A549 (cell line): Measurements from ENCODE around the gene SCNM1. TPM values are rescaled to one million over a fixed set of nuclear protein-coding genes. Genes with fewer than 3 reads are reported as not detected.
"Not testable (repeated sequence)": the region's sequence is repeated elsewhere in the genome, so short reads cannot be mapped to it uniquely, and the experiment has no call there.

Experiments used
- ATAC-seq, 2 experiments: fragments of 200-7000 bp in 1 of 2; fragments of >200 bp in 1 of 2; cut with Nextera tagmentation in 1 of 2; cut with Tn5 transposase in 1 of 2; 3 replicates each; pipeline versions ENCODE4 v1.8.0 to v1.9.1; 2018 to 2020; ENCODE audit warnings: mild to moderate bottlenecking in 1 of 2, moderate library complexity in 1 of 2
- CTCF ChIA-PET: fragments of 300-600 bp; sonication (Branson Sonifier 250); formaldehyde crosslinking; extraction: SDS; loops from one replicate; lab custom pipeline; 2021; ENCODE audit warnings: antibody characterized with exemption, inconsistent platforms; lab: Yijun Ruan, JAX
- POLR2A ChIA-PET: fragments of 350-600 bp; formaldehyde crosslinking; extraction: SDS; loops from one replicate; lab custom pipeline; 2021; ENCODE audit warnings: antibody characterized with exemption, inconsistent platforms; lab: Yijun Ruan, JAX
- DNase-seq, 2 experiments: peaks; one replicate each; pipeline versions ENCODE4 v3.0.0 to v3.0.0-alpha.2; 2011 to 2016; ENCODE audit warnings: low read depth in 1 of 2, low spot score in 1 of 2
- FAIRE-seq: peaks from 2 replicates; lab custom pipeline; 2011; peaks lifted over from hg19 to GRCh38; lab: Jason Lieb, UNC
- H3K27ac ChIP-seq, 2 experiments: fragments of >200 bp; sonication (Bioruptor Twin); formaldehyde crosslinking; 3 replicates each; pipeline ENCODE4 v1.5.1; 2016 to 2017
- H3K4me1 ChIP-seq: fragments of >200 bp; sonication (Bioruptor Twin); formaldehyde crosslinking; 3 replicates; pipeline ENCODE4 v1.6.1; 2016
- H3K4me2 ChIP-seq: fragments of >200 bp; sonication (Bioruptor Twin); formaldehyde crosslinking; 3 replicates; pipeline ENCODE4 v1.6.1; 2016
- H3K4me3 ChIP-seq: fragments of >200 bp; sonication (Bioruptor Twin); formaldehyde crosslinking; 3 replicates; pipeline ENCODE4 v1.5.1; 2016
- H3K9me3 ChIP-seq: fragments of >200 bp; sonication (Bioruptor Twin); formaldehyde crosslinking; 3 replicates; pipeline ENCODE4 v1.6.1; 2016
- CBX8 ChIP-seq: fragments of 200-600 bp; sonication (generic); IDR thresholded peaks from 2 replicates; pipeline ENCODE4 v1.6.1; 2016
- CEBPB ChIP-seq, 2 experiments: fragments of >200 bp in 1 of 2; sonication (Bioruptor Twin) in 1 of 2; formaldehyde crosslinking in 1 of 2; IDR thresholded peaks; 2 replicates each; pipeline ENCODE4 v1.6.1; 2012 to 2016
- CHD4 ChIP-seq: fragments of 200-600 bp; sonication (generic); IDR thresholded peaks from 2 replicates; pipeline ENCODE4 v1.6.1; 2016; ENCODE audit warnings: antibody characterized with exemption, mild to moderate bottlenecking, borderline replicate concordance
- ESRRA ChIP-seq: fragments of 150-350 bp; IDR thresholded peaks from 2 replicates; pipeline ENCODE4 v1.6.1; 2014; ENCODE audit warnings: mild to moderate bottlenecking, low read length, borderline replicate concordance
- FOSL2 ChIP-seq, 2 experiments: fragments of 450-650 bp in 1 of 2; fragments of >200 bp in 1 of 2; sonication (Bioruptor Twin) in 1 of 2; formaldehyde crosslinking; IDR thresholded peaks; 2 replicates each; pipeline versions ENCODE4 v1.5.0 to v1.6.1; 2016 to 2020; ENCODE audit warnings: mild to moderate bottlenecking in 1 of 2, moderate library complexity in 1 of 2
- HEYL ChIP-seq: fragments of 250-450 bp; sonication (Bioruptor Pico); IDR thresholded peaks from 2 replicates; pipeline ENCODE4 v1.8.0; 2021; ENCODE audit warnings: mild to moderate bottlenecking, moderate library complexity
- HOXA7 ChIP-seq: fragments of 250-450 bp; sonication (Bioruptor Pico); IDR thresholded peaks from 2 replicates; pipeline ENCODE4 v1.5.0; 2020; ENCODE audit warnings: mild to moderate bottlenecking, moderate library complexity
- HOXB5 ChIP-seq: fragments of 250-450 bp; sonication (Bioruptor Pico); IDR thresholded peaks from 2 replicates; pipeline ENCODE4 v1.5.0; 2020; ENCODE audit warnings: mild to moderate bottlenecking, moderate library complexity
- JUN ChIP-seq, 2 experiments: fragments of >200 bp; sonication (Bioruptor Twin); formaldehyde crosslinking; IDR thresholded peaks; 2 replicates in 1 of 2; 3 replicates in 1 of 2; pipeline ENCODE4 v1.6.1; 2016 to 2017
- JUNB ChIP-seq: fragments of >200 bp; sonication (Bioruptor Twin); formaldehyde crosslinking; IDR thresholded peaks from 2 replicates; pipeline ENCODE4 v1.6.1; 2016
- PHF8 ChIP-seq: fragments of 200-600 bp; sonication (generic); IDR thresholded peaks from 2 replicates; pipeline ENCODE4 v1.6.1; 2016; ENCODE audit warnings: low read depth, mild to moderate bottlenecking, antibody characterized with exemption, moderate library complexity, borderline replicate concordance
- RAD21 ChIP-seq, 2 experiments: fragments of >200 bp in 1 of 2; sonication (Bioruptor Twin) in 1 of 2; formaldehyde crosslinking in 1 of 2; IDR thresholded peaks in 1 of 2; conservative IDR thresholded peaks in 1 of 2; 2 replicates in 1 of 2; 3 replicates in 1 of 2; pipeline ENCODE4 v1.6.1; 2012 to 2018; ENCODE audit warnings: inconsistent platforms in 1 of 2
- RCOR1 ChIP-seq: fragments of 150-350 bp; IDR thresholded peaks from 2 replicates; pipeline ENCODE4 v1.6.1; 2014; ENCODE audit warnings: antibody characterized with exemption, low read length, low read depth
- WGBS: methylation state at CpG from one replicate; pipeline ENCODE4 v1.1.6; 2017; ENCODE audit errors: missing lambda C conversion rate; 5-methylcytosine and 5-hydroxymethylcytosine counted together
- polyA plus RNA-seq, 4 experiments: library from polyadenylated mRNA; depleted of rRNA in 3 of 4; stranded (reverse); fragments of >200 nt; fragmentation: RNase III in 1 of 4; extraction: RNeasy Plus Mini Kit Qiagen cat#74134 plus additional on column Dnase treatment in 1 of 4; gene quantifications; 2 replicates in 3 of 4; 3 replicates in 1 of 4; pipeline ENCODE4 v1.2.3, GENCODE V29; 2011 to 2017
- TF ChIP-seq, protein P1 (sequence below): fragments of 250-450 bp; sonication (Bioruptor Pico); IDR thresholded peaks from 2 replicates; pipeline ENCODE4 v1.5.0; 2021; ENCODE audit warnings: mild to moderate bottlenecking, moderate library complexity, borderline replicate concordance
- TF ChIP-seq, protein P2 (sequence below): IDR thresholded peaks from 2 replicates; pipeline ENCODE4 v1.6.1; 2012

Gene SCNM1
- polyA plus RNA-seq, 2 of the 4 experiments (the other 2 are of a cell fraction) = 27.9 to 30.9 TPM

- CTCF ChIA-PET = interaction anchor here (0.6 to 5.8 kb wide), 5 partner anchors 11 to 141 kb away, joined by 3 to 48 read pairs (median 3); partner anchors contain the start of gene VPS72
- no peak for FAIRE-seq
- Histone ChIP-seq H3K9me3 (no peaks in the 10 kb centered on the region), H3K4me2 (peak overlapping the region; percentile 87), H3K4me3 (peak overlapping the region; percentile 78), H3K27ac (peak overlapping the region; percentile 95)
- TF ChIP-seq CEBPB (IDR thresholded peaks at IDR 0.05) (peak; percentile 71 to 89), JUNB (no peak), HOXA7 (CRISPR knock-in tag) (0 out of 2 replicates have a peak, but pooled peaks have one; percentile 13), FOSL2 (IDR thresholded peaks at IDR 0.05) (no peak), FOSL2 (CRISPR knock-in tag; IDR thresholded peaks at IDR 0.05) (peak; percentile 34)
- TF ChIP-seq, all 56 proteins: peak for 3
- POLR2A ChIA-PET = interaction anchor here (1.8 kb wide), 1 partner anchor 10 kb away, joined by 4 read pairs; the partner anchor contains the start of gene VPS72
- ATAC-seq (no peak), DNase-seq (peak; percentile 46 to 54)
- 6% methylated on average over 10 of the region's 11 CpGs for WGBS
- H3K4me1 ChIP-seq = peaks cover 23% of the 10 kb centered on the region
Measured at GRCh38 chr1:151199873-151200581, 34.1 kb downstream of the SCNM1 start.

GRCh38 chr1:151205381-151205965 lies 39.5 kb downstream of the SCNM1 start:
- H3K4me3 ChIP-seq, DNase-seq, H3K4me2 ChIP-seq, H3K9me3 ChIP-seq, H3K27ac ChIP-seq, ATAC-seq, FAIRE-seq: not testable (repeated sequence)
- H3K4me1 ChIP-seq = peaks cover 11% of the 10 kb centered on the region; the same call in 1 of the 3 replicates
- WGBS = 91% methylated on average over 12 of the region's 12 CpGs
- ChIA-PET CTCF (interaction anchor here (1.1 to 1.6 kb wide), 2 partner anchors 46 to 108 kb away, joined by 3 read pairs; no protein-coding TSS in a partner anchor), POLR2A (interaction anchor here (0.7 kb wide), 1 partner anchor 13 kb away, joined by 4 read pairs; no protein-coding TSS in a partner anchor)

DNA sequence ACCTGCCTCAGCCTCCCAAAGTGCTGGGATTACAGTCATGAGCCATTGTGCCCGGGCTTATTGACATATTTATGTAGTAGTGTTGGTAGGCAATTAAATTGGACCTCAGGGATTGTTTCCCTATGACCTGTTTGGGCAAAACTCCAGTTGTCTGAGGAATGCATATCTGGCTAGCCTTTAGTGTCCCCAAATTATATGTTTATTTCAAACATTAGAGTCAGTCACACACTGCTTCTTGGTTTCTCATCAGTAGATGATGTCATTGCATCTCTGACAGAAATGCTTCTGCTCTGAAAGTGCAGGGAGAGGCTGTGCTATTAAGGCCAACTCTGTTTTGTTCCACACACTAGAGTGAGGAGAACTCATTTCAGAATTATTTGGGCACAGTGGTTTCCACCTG lies 44.9 kb downstream of the SCNM1 start:
- Histone ChIP-seq H3K27ac (no peak overlapping the region), H3K4me2 (no peak overlapping the region), H3K4me3 (no peak overlapping the region), H3K4me1 (peaks cover 4% of the 10 kb centered on the region; the same call in 1 of the 3 replicates), H3K9me3 (no peaks in the 10 kb centered on the region)
- ChIA-PET CTCF (interaction anchor here (0.9 to 2.7 kb wide), 3 partner anchors 10 to 130 kb away, joined by 3 to 8 read pairs (median 4); no protein-coding TSS in a partner anchor), POLR2A (no interaction called here)
- TF ChIP-seq HOXB5 (CRISPR knock-in tag) = no peak
- no peak for TF ChIP-seq CBX8
- no peak for TF ChIP-seq ESRRA
- no peak for TF ChIP-seq CHD4
- TF ChIP-seq HEYL = no peak
- TF ChIP-seq RCOR1 = no peak
- TF ChIP-seq, protein P1, sequence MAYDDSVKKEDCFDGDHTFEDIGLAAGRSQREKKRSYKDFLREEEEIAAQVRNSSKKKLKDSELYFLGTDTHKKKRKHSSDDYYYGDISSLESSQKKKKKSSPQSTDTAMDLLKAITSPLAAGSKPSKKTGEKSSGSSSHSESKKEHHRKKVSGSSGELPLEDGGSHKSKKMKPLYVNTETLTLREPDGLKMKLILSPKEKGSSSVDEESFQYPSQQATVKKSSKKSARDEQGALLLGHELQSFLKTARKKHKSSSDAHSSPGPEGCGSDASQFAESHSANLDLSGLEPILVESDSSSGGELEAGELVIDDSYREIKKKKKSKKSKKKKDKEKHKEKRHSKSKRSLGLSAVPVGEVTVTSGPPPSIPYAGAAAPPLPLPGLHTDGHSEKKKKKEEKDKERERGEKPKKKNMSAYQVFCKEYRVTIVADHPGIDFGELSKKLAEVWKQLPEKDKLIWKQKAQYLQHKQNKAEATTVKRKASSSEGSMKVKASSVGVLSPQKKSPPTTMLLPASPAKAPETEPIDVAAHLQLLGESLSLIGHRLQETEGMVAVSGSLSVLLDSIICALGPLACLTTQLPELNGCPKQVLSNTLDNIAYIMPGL (CRISPR knock-in tag) = no peak
- TF ChIP-seq RAD21 (conservative IDR thresholded peaks at IDR 0.05 in 1 of 2, IDR thresholded peaks at IDR 0.05 in 1 of 2) = no peak
- TF ChIP-seq PHF8 = no peak
- no peak for TF ChIP-seq JUN (IDR thresholded peaks at IDR 0.05)
- TF ChIP-seq, protein P2, sequence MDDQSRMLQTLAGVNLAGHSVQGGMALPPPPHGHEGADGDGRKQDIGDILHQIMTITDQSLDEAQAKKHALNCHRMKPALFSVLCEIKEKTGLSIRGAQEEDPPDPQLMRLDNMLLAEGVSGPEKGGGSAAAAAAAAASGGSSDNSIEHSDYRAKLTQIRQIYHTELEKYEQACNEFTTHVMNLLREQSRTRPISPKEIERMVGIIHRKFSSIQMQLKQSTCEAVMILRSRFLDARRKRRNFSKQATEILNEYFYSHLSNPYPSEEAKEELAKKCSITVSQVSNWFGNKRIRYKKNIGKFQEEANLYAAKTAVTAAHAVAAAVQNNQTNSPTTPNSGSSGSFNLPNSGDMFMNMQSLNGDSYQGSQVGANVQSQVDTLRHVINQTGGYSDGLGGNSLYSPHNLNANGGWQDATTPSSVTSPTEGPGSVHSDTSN = no peak
- DNase-seq = no peak
- no peak for FAIRE-seq
- no peak for ATAC-seq
- WGBS = 70% methylated on average over 1 of the region's 1 CpG
